Right lobe of liver (tissue), 6 donors: ENCODE data around the gene SH3RF3. TPM values are rescaled to one million over a fixed set of nuclear protein-coding genes. Genes with fewer than 3 reads are reported as not detected.
"Not testable (repeated sequence)": the region's sequence is repeated elsewhere in the genome, so short reads cannot be mapped to it uniquely, and the experiment has no call there.

Source experiments
- ATAC-seq, 4 donors: fragments of 200-7000 bp; cut with Tn5 transposase; one replicate each; pipeline ENCODE4 v1.9.1; 2020; ENCODE audit warnings: mild to moderate bottlenecking in 4 of 4, moderate library complexity in 4 of 4
- DNase-seq, 3 donors: peaks; one replicate each; pipeline ENCODE4 v3.0.0-alpha.2; 2020
- H3K27ac ChIP-seq, 3 donors: fragments of 200-600 bp; one replicate each; pipeline ENCODE4 v1.8.0; 2022
- H3K27me3 ChIP-seq, 2 donors: fragments of 200-600 bp; one replicate each; pipeline ENCODE4 v1.8.0; 2022
- H3K36me3 ChIP-seq, 4 donors: fragments of 200-600 bp; sonication (generic) in 1 of 4; one replicate each; pipeline versions ENCODE4 v1.5.1 to v1.8.0; 2017 to 2022; ENCODE audit warnings: control low read depth in 1 of 4
- H3K4me1 ChIP-seq, 4 donors: fragments of 200-600 bp; sonication (generic) in 1 of 4; one replicate each; pipeline versions ENCODE4 v1.5.1 to v1.8.0; 2017 to 2022; ENCODE audit warnings: control low read depth in 1 of 4
- H3K4me3 ChIP-seq, 3 donors: fragments of 200-600 bp; one replicate each; pipeline ENCODE4 v1.8.0; 2022
- H3K9me3 ChIP-seq, 4 donors: fragments of 200-600 bp; sonication (generic) in 1 of 4; one replicate each; pipeline versions ENCODE4 v1.5.1 to v1.8.0; 2017 to 2022; ENCODE audit warnings: control low read depth in 1 of 4
- CTCF ChIP-seq, 4 donors: fragments of 200-600 bp in 3 of 4; fragments of 450-650 bp in 1 of 4; IDR thresholded peaks; one replicate each; pipeline versions ENCODE4 v1.5.1 to v1.8.0; 2016 to 2022; ENCODE audit warnings: antibody characterized with exemption in 4 of 4, mild to moderate bottlenecking in 2 of 4
- POLR2A ChIP-seq: fragments of 450-650 bp; IDR thresholded peaks from one replicate; pipeline ENCODE4 v1.6.1; 2017; ENCODE audit warnings: antibody characterized with exemption, mild to moderate bottlenecking
- whole genome bisulfite sequencing: methylation state at CpG from one replicate; pipeline ENCODE4 v1.1.6; 2018; ENCODE audit warnings: low coverage, low lambda C conversion rate; ENCODE audit not compliant: insufficient coverage; ENCODE audit errors: missing lambda C conversion rate; 5-methylcytosine and 5-hydroxymethylcytosine counted together
- intact Hi-C, 2 donors: fragments of 100-400 bp; cut with DNase I; formaldehyde crosslinking; loops; one replicate each; pipeline versions ENCODE4 v1.11.2 to v1.14.1; 2022
- total RNA-seq, 6 experiments: library from RNA; depleted of rRNA in 2 of 6; stranded (reverse); fragments of >200 nt in 2 of 6; fragmentation: NEBNext Ultra II Directional in 3 of 6; extraction: Animal tissue kit (Norgen Biotek cat#: 25700) in 3 of 6; gene quantifications; one replicate each; pipeline versions ENCODE4 v1.1.0 to v1.2.4, GENCODE V29; 2016 to 2023
- donor health status: DM: no; HTN: yes; CAD: no.
- donor health status: DM: no; HTN: no; CAD: no.
- donor health status: DM: no; HTN: no; CAD: no.
- donor health status: DM: no; HTN: yes; CAD: no.
- donor health status: DM: no; HTN: yes; CAD: no.

SH3RF3 gene
- total RNA-seq, 6 experiments from 2014 or later = 0.68 to 1.6 (median 1.2) TPM

GRCh38 chr2:109159096-109159495 lies 30.1 kb downstream of the SH3RF3 start:
- intact Hi-C loops = no loop called here

DNA sequence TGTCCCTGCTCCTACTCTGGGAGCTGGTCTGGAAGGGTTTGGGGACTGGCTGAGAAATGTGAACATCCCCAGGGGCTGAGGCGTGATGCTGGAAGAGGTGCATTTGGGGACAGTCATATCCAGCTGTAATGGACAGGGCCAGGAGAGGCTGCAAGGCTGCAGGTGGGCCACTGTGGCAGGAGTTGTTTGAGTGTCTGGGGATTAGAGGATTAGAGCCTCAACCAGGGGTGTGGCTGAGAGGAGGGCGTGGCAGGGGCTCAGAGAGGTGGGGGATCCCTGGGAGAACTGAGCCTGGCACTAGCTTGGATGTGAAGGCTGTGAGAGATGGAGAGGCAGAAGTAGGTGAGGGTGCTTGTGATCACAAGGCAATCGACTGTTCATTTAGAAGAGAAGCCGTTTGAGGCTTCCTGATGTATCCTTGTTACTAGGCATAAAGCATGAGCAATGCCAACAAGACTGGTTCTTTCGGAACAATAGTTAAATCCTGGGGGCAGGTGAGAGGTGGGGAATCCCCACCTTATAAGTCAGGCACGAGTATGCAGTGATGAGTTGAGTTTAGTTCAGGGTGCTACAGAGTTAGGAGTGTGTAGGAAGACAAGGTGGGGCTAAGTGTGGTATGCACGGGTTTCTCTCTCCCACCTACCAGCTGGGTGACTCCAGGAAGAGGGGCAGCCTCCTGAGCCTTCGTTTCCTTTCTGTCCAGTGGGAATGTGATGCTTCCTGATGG lies 31.9 kb downstream of the SH3RF3 start:
- ATAC-seq (no peak), DNase-seq (no peak)
- Histone ChIP-seq H3K27me3 (no peaks in the 10 kb centered on the region), H3K4me3 (no peak overlapping the region), H3K36me3 (no peaks in the 10 kb centered on the region), H3K27ac (no peak overlapping the region), H3K9me3 (no peaks in the 10 kb centered on the region), H3K4me1 (no peaks in the 10 kb centered on the region)
- 55% methylated on average over 6 of the region's 8 CpGs for WGBS
- intact Hi-C loops = no loop called here
- no peak for TF ChIP-seq CTCF (IDR thresholded peaks at IDR 0.05)
- no peak for TF ChIP-seq POLR2A

More at GRCh38 chr2:109159096-109159495, 30.1 kb downstream of the SH3RF3 start:
- no peaks in the 10 kb centered on the region for H3K4me1 ChIP-seq
- no peaks in the 10 kb centered on the region for H3K27me3 ChIP-seq
- H3K36me3 ChIP-seq = no peaks in the 10 kb centered on the region
- H3K9me3 ChIP-seq = no peaks in the 10 kb centered on the region
- TF ChIP-seq POLR2A (no peak), CTCF (IDR thresholded peaks at IDR 0.05) (no peak)
- DNase-seq (no peak), ATAC-seq (no peak)
- WGBS = 77% methylated on average over 5 of the region's 13 CpGs
- H3K4me3 ChIP-seq = no peak overlapping the region
- H3K27ac ChIP-seq = no peak overlapping the region

DNA sequence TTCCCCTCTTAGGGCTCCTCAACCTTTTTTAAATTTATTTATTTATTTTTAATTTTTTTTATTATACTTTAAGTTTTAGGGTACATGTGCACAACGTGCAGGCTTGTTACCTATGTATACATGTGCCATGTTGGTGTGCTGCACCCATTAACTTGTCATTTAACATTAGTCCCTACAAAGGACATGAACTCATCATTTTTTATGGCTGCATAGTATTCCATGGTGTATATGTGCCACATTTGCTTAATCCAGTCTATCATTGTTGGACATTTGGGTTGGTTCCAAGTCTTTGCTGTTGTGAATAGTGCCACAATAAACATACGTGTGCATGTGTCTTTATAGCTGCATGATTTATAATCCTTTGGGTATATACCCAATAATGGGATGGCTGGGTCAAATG lies 33.4 kb downstream of the SH3RF3 start:
- H3K9me3 ChIP-seq, DNase-seq, H3K27ac ChIP-seq, H3K4me1 ChIP-seq, H3K36me3 ChIP-seq, H3K27me3 ChIP-seq, H3K4me3 ChIP-seq, ATAC-seq, intact Hi-C loops: not testable (repeated sequence)
- WGBS = 77% methylated on average over 1 of the region's 2 CpGs

- intact Hi-C loops = no loop called here
- H3K27ac ChIP-seq = no peak overlapping the region
- no peaks in the 10 kb centered on the region for H3K36me3 ChIP-seq
- H3K27me3 ChIP-seq = no peaks in the 10 kb centered on the region
- H3K9me3 ChIP-seq = no peaks in the 10 kb centered on the region
- H3K4me1 ChIP-seq = no peaks in the 10 kb centered on the region
- ATAC-seq (no peak), DNase-seq (no peak)
- WGBS = 53% methylated on average over 7 of the region's 7 CpGs
- no peak overlapping the region for H3K4me3 ChIP-seq
- no peak for TF ChIP-seq POLR2A
- TF ChIP-seq CTCF (IDR thresholded peaks at IDR 0.05) = no peak
These were observed 34.0 kb downstream of the SH3RF3 start for GRCh38 chr2:109162999-109163398.

DNA sequence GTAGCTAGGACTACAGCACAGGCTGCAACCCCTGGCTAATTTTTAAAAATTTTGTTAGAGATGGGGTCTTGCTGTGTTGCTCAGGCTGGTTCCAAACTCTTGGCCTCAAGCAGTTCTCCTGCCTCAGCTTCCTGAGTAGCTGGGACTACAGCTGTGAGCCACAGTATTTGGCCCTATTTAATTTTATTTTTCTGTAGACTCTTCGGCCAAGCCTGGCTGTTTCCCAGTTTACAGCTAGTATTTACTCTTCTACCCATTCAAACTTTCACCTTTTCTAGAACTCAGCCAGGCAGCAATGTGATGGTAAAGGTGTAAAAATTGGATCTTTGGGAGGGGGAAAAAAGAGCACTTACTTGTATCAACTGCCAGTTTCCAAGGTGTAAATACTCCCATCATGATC lies 35.3 kb downstream of the SH3RF3 start:
- no peaks in the 10 kb centered on the region for H3K4me1 ChIP-seq
- H3K36me3 ChIP-seq = no peaks in the 10 kb centered on the region
- TF ChIP-seq POLR2A = no peak
- TF ChIP-seq CTCF (IDR thresholded peaks at IDR 0.05) = no peak
- no peak for ATAC-seq
- 13% methylated on average over 1 of the region's 1 CpG for WGBS
- no peak overlapping the region for H3K4me3 ChIP-seq
- H3K9me3 ChIP-seq = no peaks in the 10 kb centered on the region
- no peak for DNase-seq
- intact Hi-C loops = no loop called here
- no peak overlapping the region for H3K27ac ChIP-seq
- no peaks in the 10 kb centered on the region for H3K27me3 ChIP-seq
